Large intestine (tissue), 3 donors: ENCODE results near the gene PLOD1. TPM values are rescaled to one million over a fixed set of nuclear protein-coding genes. Genes with fewer than 3 reads are reported as not detected.
"Not testable (repeated sequence)": the region's sequence is repeated elsewhere in the genome, so short reads cannot be mapped to it uniquely, and the experiment has no call there.

Experiments used
- DNase-seq, 2 donors: peaks; one replicate each; pipeline versions ENCODE4 v3.0.0 to v3.0.0-alpha.2; 2013
- H3K27ac ChIP-seq: one replicate; pipeline ENCODE4 v1.5.1; 2013; ENCODE audit warnings: low read length
- H3K27me3 ChIP-seq: 2 replicates; pipeline ENCODE4 v1.6.1; 2013; ENCODE audit warnings: low read length; ENCODE audit not compliant: control insufficient read depth, insufficient read depth
- H3K36me3 ChIP-seq: 2 replicates; pipeline ENCODE4 v1.6.1; 2013; ENCODE audit warnings: low read length; ENCODE audit not compliant: control insufficient read depth, insufficient read depth
- H3K4me1 ChIP-seq: one replicate; pipeline ENCODE4 v1.6.1; 2013; ENCODE audit warnings: low read length; ENCODE audit not compliant: control insufficient read depth, insufficient read depth
- H3K4me3 ChIP-seq: one replicate; pipeline ENCODE4 v1.5.1; 2013; ENCODE audit warnings: low read length
- H3K9me3 ChIP-seq: one replicate; pipeline ENCODE4 v1.6.1; 2013; ENCODE audit warnings: mild to moderate bottlenecking, low read depth, low read length, moderate library complexity; ENCODE audit not compliant: control insufficient read depth
- WGBS: methylation state at CpG from one replicate; pipeline ENCODE4 v1.1.5; 2013; ENCODE audit warnings: low lambda C conversion rate; ENCODE audit not compliant: insufficient coverage; 5-methylcytosine and 5-hydroxymethylcytosine counted together
- polyA plus RNA-seq: library from polyadenylated mRNA; unstranded; fragments of 120-200 nt; gene quantifications from one replicate; pipeline ENCODE4 v1.2.1, GENCODE V29; 2013

PLOD1 gene
- polyA plus RNA-seq, 1 donor: 69.0 TPM

DNA sequence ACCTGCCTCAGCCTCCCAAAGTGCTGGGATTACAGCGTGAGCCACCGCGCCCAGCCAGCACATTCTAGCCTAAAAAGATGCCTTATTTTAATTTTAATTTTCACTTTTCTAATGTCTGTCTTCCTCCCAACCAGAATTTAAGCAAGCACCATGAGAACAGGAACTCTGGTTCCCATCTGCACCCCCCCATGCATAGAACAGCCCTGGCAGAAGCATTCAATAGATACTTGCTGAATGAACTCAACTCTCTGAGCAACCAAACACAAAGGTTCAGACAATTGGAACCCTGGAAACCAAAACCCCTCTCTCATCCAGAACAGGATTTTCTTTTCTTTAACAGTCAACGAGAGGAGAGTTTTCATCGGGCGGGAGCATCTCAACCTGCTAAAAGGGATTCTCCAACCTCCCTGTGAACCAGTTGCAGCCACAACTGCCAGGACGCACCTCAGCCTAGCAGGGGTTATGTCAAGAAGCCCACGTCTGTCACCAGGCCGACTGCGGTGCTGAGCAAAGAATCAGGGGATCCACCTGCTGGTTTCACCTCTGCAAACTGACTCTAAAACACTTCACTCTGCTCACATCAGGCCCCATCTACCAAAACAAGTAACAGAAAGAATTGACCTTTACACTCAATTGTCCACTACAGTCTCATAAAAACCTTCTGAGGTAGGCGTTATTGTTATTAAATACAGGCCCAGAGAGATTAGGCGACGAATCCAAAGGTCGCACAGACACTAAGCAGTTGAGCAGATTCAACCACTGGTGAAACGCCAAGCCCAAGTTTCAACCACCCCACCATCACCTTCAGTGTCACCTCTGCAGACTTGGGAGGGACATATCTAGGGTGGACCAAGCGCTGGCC is 10.0 kb upstream of the PLOD1 start:
- peaks cover 38% of the 10 kb centered on the region for H3K36me3 ChIP-seq
- DNase-seq: peak; percentile 58 to 81
- peaks cover 26% of the 10 kb centered on the region for H3K4me1 ChIP-seq
- no CpG with 5 or more reads among the region's 16 CpGs for WGBS
- no peaks in the 10 kb centered on the region for H3K27me3 ChIP-seq
- peak overlapping the region; percentile 65 for H3K27ac ChIP-seq
- H3K4me3 ChIP-seq: peak overlapping the region; percentile 62
- H3K9me3 ChIP-seq: peaks cover 2% of the 10 kb centered on the region

DNA sequence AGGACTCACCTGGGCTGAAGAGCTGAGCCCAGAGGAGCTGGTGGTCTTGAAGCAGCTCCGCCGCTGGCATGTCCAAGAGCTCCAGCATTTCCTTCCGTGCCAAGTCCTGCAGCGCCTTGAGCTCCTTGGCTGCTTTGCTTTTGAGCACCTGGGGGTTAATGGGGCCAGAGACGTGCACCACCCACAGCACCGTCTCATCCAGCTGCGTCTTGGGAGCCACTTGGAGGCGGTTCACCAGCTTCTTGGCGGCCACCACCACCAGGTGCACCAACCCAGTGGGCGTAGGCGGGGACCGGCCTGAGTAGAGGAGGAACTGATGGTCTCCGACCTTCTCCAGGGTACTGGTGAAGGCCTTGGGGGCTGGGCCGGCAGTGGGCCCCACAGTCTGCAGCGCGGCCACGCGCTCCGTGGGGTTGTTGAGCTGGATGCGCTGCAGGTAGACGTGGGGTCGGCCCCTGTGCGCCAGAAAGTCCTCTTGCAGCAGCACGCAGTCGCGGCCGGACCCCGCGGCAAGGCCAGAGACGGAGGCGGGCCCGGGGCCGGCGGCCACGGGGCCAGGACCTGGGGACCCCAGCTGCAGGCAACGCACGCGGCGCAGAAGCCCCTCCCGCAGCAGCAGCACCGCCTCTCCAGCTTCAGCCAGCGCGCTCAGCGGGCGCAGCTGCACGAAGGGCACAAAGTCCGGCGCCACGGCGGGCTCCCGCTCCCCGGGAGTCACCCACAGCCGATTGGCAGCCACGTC is 9.2 kb upstream of the PLOD1 start:
- H3K4me3 ChIP-seq: peak overlapping the region; percentile 62
- not testable (repeated sequence) for H3K9me3 ChIP-seq, H3K27me3 ChIP-seq, DNase-seq
- H3K27ac ChIP-seq: peak overlapping the region; percentile 65
- peaks cover 31% of the 10 kb centered on the region for H3K4me1 ChIP-seq
- WGBS: no CpG with 5 or more reads among the region's 54 CpGs
- H3K36me3 ChIP-seq: peaks cover 30% of the 10 kb centered on the region

DNA sequence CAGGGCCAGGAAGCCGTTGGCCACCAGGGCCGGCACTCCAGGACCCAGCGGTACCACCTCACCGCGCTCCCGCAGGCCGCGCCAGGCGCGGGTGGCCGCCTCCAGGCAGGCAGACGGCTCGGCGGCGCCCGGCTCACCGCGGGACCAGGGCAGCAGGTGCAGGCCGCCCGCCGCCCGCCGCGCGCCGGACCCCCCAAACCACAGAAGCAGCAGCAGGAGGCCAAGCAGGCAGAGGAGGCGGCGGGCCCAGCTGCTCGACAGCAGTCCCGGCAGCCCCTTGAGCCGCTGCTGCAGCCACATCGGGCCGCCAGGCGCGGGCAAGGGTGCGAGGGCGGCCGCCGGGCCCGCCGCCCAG is 8.6 kb upstream of the PLOD1 start:
- H3K27me3 ChIP-seq: no peaks in the 10 kb centered on the region
- peak overlapping the region; percentile 23 for H3K4me3 ChIP-seq
- H3K27ac ChIP-seq: no peak overlapping the region
- H3K4me1 ChIP-seq: peaks cover 31% of the 10 kb centered on the region
- no CpG with 5 or more reads among the region's 41 CpGs for WGBS
- DNase-seq: peak in 1 of 2 donors; percentile 42
- peaks cover 2% of the 10 kb centered on the region for H3K9me3 ChIP-seq
- H3K36me3 ChIP-seq: peaks cover 24% of the 10 kb centered on the region

DNA sequence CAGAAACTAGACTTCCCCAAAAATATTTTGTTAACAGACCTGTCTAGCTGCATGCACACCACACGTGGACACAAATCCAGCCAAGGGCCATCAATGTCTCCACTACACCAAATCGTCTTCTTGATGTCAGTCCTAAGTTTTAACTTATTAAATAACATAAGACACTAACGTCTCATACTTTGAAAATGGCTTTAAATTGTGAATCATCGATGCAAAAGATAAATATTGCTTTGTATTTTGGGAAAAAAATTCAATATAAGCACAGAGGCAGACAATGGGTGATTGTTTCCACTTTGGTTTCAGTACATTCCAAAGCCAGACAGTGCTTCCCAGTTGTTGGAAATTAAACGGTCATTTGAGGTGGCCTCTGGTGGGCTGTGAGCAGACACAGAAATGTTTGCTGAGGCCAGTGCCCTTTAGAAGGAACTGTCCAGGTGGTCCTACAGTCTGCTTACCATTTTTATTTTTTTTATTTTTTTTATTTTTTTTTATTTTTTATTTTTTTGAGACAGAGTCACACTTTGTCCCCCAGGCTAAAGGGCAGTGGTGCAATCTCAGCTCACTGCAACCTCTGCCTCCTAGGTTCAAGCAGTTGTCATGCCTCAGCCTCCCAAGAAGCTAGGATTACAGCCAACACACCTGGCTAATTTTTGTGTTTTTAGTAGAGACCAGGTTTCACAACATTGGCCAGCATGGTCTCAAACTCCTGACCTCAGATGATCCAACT is 6.5 kb upstream of the PLOD1 start:
- H3K36me3 ChIP-seq: peaks cover 8% of the 10 kb centered on the region
- peaks cover 2% of the 10 kb centered on the region for H3K9me3 ChIP-seq
- peak; percentile 59 to 72 for DNase-seq
- H3K4me1 ChIP-seq: peaks cover 27% of the 10 kb centered on the region
- no peak overlapping the region for H3K4me3 ChIP-seq
- WGBS: 18% methylated on average over 2 of the region's 5 CpGs
- peak overlapping the region; percentile 66 for H3K27ac ChIP-seq
- H3K27me3 ChIP-seq: no peaks in the 10 kb centered on the region

DNA sequence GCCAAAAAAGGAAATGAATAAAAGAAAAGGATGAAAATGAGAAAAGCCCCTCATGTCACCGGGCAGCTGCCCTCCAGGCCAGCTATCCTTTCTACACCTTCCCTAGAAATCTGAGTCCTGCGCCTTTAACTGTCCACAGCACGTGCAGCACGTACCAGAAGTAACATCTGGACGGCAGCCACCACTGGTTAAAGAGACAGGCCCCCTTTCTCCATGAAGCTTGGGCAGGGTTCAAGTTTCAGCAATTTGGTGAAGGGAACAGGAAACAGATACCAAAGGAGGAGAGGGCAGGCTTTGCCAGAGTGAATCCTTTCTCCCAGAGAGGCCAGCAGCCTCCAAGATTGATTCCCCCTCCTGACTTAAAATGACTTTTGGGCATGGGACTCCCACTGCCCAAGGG is 4.7 kb upstream of the PLOD1 start:
- Histone ChIP-seq H3K27me3 (no peaks in the 10 kb centered on the region), H3K4me3 (no peak overlapping the region), H3K9me3 (peaks cover 2% of the 10 kb centered on the region), H3K4me1 (peaks cover 27% of the 10 kb centered on the region), H3K36me3 (no peaks in the 10 kb centered on the region), H3K27ac (peak overlapping the region; percentile 58)
- DNase-seq: peak; percentile 62 to 66
- no CpG with 5 or more reads among the region's 5 CpGs for WGBS

DNA sequence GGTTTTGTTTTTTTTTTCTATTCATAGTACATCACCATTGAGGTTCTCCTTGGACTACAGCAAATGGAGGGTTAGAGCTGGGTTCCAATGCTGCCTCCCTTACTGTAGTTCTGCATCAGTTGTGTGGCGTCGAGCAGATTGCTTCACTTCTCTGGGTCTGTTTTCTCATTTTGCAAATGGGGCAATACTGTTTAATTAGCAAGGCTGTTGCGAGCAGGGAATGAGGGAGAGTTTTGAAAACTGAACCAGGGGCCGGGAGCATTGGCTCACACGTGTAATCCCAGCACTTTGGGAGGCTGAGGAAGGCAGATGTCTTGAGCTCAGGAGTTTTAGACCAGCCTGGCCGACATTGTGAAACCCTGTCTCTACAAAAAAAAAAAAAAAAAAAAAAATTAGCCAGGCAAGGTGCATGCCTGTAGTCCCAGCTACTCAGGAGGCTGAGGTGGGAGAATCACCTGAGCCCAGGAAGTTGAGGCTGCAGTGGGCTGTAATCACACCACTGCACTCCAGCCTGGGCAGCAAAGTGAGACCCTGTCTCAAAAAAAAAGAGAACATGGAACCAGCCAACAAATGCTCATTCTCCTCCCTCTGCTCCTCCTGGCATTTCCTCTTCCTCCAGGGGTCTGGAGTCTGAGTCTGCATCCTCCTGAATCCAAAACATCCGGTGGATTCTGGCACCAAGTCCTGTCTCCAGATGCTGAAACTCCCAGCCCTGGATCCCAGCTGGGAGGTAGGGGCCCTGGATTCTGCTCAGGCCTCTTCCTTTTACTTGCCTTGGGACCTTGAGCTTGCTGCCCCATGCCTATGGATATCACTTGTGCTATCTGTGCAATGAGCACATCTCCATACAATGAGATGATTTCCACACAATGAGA is 3.7 kb upstream of the PLOD1 start:
- H3K4me1 ChIP-seq: peaks cover 32% of the 10 kb centered on the region
- H3K9me3 ChIP-seq: peaks cover 2% of the 10 kb centered on the region
- WGBS: no CpG with 5 or more reads among the region's 7 CpGs
- H3K27ac ChIP-seq: peak overlapping the region; percentile 21
- peak in 1 of 2 donors; percentile 36 for DNase-seq
- H3K4me3 ChIP-seq: no peak overlapping the region
- H3K36me3 ChIP-seq: no peaks in the 10 kb centered on the region
- no peaks in the 10 kb centered on the region for H3K27me3 ChIP-seq

DNA sequence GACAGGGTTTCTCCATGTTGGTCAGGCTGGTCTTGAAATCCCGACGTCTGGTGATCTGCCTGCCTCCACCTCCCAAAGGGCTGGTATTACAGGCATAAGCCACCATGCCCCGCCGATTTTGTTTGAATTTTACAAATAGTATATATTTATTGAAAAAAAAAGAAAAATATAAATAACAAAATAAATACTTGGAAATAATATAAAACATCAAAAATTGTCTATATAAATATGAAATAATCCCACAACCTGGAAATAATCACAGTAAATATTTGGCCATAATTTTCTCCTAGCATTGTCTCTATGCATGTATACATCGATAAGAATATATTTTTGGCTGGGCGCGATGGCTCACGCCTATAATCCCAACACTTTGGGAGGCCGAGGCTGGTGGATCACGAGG is 2.7 kb upstream of the PLOD1 start:
- no peak overlapping the region for H3K27ac ChIP-seq
- H3K27me3 ChIP-seq: no peaks in the 10 kb centered on the region
- peaks cover 28% of the 10 kb centered on the region for H3K4me1 ChIP-seq
- H3K9me3 ChIP-seq: peaks cover 2% of the 10 kb centered on the region
- 100% methylated on average over 2 of the region's 10 CpGs for WGBS
- DNase-seq: no peak
- H3K36me3 ChIP-seq: no peaks in the 10 kb centered on the region
- no peak overlapping the region for H3K4me3 ChIP-seq

DNA sequence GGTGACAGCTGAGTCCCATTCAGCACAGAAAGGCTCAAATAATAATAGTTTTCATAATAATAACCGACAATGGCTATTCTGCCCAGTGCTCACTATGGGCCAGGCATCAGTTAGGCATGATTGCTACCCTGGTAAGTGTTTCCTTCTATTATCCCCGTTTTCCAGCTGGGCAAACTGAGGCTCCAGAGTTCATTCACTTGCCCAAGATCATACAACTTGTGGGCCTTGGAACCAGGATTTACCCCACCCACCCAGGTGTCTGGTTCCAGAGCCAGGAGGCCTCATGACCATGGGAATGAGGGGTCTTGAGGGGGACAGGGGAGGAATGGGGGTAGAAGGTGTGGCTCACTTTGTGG is 518 bp downstream of the PLOD1 start:
- Histone ChIP-seq H3K36me3 (peaks cover 6% of the 10 kb centered on the region), H3K4me1 (peaks cover 12% of the 10 kb centered on the region), H3K27ac (peak overlapping the region; percentile 78), H3K27me3 (no peaks in the 10 kb centered on the region), H3K4me3 (peak overlapping the region; percentile 73), H3K9me3 (no peaks in the 10 kb centered on the region)
- no peak for DNase-seq
- no CpG with 5 or more reads among the region's 2 CpGs for WGBS

DNA sequence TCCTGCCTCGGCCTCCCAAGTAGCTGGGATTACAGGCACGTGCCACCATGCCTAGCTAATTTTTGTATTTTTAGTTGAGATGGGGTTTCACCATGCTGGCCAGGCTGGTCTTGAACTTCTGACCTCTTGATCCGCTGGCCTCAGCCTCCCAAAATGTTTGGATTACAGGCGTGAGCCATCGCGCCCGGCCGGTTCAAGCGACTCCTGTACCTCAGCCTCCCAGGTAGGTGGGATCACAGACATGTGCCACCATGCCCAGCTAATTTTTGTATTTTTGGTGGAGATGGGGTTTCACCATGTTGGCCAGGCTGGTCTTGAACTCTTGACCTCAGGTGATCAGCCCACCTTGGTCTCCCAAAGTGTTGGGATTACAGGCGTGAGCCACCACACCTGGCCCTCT is 1.2 kb downstream of the PLOD1 start:
- not testable (repeated sequence) for H3K9me3 ChIP-seq, H3K27me3 ChIP-seq, DNase-seq, H3K27ac ChIP-seq, H3K36me3 ChIP-seq, H3K4me3 ChIP-seq
- peaks cover 11% of the 10 kb centered on the region for H3K4me1 ChIP-seq
- WGBS: no CpG with 5 or more reads among the region's 10 CpGs
